ENCODE results near the gene ALPL.

ALPL gene

DNA sequence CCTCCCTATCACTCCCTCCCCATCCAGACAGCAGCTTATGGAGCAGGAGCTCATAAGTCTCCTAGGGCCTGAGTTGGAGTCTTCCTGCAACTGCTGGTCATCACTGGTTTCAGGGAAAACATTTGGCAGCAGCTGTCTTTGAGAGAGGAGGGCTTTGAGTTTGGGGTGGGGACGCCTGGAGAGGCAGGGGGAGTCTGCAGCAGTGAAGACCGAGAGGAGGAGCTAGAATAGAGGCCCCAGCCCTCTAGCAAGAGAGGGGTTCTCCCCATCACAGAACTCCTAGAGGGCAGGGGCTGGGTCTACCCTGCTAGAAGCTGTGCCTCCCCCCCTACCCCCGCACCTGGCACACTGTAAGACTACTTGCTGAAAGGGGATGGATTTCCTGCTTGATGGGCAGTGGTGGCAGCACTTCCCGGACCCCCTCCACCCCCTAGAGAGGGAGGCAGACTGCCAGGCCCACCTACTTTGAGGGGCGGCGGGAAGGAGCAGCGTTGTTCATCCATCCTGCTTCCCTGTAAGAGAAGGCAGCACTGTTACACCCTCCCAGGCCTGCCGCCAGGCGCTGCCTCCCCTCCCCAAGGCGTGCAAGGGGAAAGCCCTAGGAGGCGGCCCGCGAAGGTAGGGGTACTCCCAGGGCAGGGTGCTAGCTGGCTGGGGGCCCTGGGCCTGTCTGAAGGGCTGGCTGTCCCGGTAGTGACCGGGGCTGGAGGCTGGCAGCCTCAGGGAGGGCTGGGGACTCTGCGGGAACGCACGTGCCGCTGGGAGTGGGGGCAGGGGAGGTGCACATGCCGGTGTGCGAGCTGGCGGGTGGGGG lies 109.5 kb downstream of the ALPL start:
- Histone ChIP-seq H3K27ac (no peak overlapping the region), H3K4me1 (peaks cover 11 to 26% (median 19%) of the 10 kb centered on the region in 10 experiments), H3K4me3 (no peak overlapping the region), H4K20me1 (peaks cover 0 to 49% (median 0%) of the 10 kb centered on the region in 11 experiments; a peak in 6 of 22 replicates), H3K36me3 (no peaks in the 10 kb centered on the region), H3K27me3 (peaks cover 0 to 9% (median 0%) of the 10 kb centered on the region in 11 experiments; a peak in 1 of 22 replicates), H3K9ac (no peak overlapping the region), H3K9me3 (replicated peaks in 1 of 11) (no peaks in the 10 kb centered on the region), H3K4me2 (peak overlapping the region in 3 of 11 experiments; percentile 2 to 18 (median 15); a peak in 1 of 22 replicates)
- TF ChIP-seq Cebpa-rat (IDR thresholded peaks at IDR 0.05), result no peak

DNA sequence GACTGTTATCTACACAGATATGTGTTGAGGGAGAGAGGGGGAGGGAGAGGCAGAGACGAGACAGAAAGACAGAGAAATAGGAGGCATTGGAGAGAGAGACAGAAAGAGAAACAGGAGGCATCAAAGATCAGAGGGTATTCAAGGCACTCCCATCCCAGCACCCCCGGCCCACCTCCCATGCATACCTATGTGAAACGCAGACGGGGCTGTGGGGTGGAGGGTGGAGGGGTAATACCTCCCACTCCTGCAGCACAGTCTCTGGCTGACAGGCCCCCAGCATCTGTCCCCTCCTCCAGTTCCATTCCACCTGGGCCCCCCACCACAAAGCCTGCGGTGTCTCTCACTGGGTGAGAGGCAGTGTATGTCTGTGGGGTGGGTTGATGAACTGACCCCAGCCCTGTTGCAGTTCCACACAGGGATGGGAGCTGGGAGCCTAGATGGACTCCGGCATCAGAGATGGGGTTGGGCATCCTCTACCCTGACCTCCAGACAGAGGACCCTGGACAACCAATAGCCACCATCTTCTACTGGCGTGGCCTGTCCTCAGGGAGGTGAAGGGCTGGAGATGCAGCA lies 110.2 kb downstream of the ALPL start:
- Histone ChIP-seq H3K9ac (no peak overlapping the region), H3K9me3 (replicated peaks in 1 of 11) (no peaks in the 10 kb centered on the region), H3K4me1 (peaks cover 14 to 29% (median 19%) of the 10 kb centered on the region in 10 experiments), H3K36me3 (no peaks in the 10 kb centered on the region), H3K27ac (no peak overlapping the region), H3K4me2 (peak overlapping the region in 5 of 11 experiments; percentile 12 to 25 (median 20); a peak in 2 of 22 replicates), H4K20me1 (peaks cover 0 to 42% (median 0%) of the 10 kb centered on the region in 11 experiments; a peak in 6 of 22 replicates), H3K4me3 (no peak overlapping the region), H3K27me3 (peaks cover 0 to 9% (median 0%) of the 10 kb centered on the region in 11 experiments; a peak in 1 of 22 replicates)
- TF ChIP-seq Cebpa-rat (IDR thresholded peaks at IDR 0.05), result no peak

DNA sequence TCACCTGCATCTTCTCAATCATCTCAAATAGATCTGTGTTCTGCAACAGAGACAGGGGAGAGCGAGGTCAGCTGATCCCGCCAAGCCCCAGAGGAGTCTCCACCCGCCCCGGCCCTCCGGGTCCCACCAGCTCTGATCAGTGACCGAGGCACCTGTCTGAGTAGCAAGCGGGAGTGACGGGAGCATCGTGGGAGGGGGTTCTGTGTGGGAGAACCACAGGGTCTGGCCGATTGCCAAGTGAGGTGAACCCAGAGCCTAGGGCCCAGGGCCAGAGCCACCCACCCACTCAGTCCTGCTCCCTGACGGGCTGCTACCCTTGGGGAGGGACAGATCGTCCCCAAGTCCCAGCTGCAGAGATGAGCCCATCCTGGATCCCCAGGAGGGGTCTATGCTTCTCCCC lies 110.8 kb downstream of the ALPL start:
- Histone ChIP-seq H3K4me1 (peaks cover 14 to 29% (median 19%) of the 10 kb centered on the region in 10 experiments), H3K4me3 (no peak overlapping the region), H3K27ac (no peak overlapping the region), H3K36me3 (no peaks in the 10 kb centered on the region), H3K9ac (no peak overlapping the region), H4K20me1 (peaks cover 0 to 37% (median 0%) of the 10 kb centered on the region in 11 experiments; a peak in 6 of 22 replicates), H3K9me3 (replicated peaks in 1 of 11) (no peaks in the 10 kb centered on the region), H3K4me2 (peak overlapping the region in 5 of 11 experiments; percentile 4 to 25 (median 20); a peak in 3 of 22 replicates), H3K27me3 (peaks cover 0 to 9% (median 0%) of the 10 kb centered on the region in 11 experiments; a peak in 1 of 22 replicates)
- no peak for TF ChIP-seq Cebpa-rat (IDR thresholded peaks at IDR 0.05)

DNA sequence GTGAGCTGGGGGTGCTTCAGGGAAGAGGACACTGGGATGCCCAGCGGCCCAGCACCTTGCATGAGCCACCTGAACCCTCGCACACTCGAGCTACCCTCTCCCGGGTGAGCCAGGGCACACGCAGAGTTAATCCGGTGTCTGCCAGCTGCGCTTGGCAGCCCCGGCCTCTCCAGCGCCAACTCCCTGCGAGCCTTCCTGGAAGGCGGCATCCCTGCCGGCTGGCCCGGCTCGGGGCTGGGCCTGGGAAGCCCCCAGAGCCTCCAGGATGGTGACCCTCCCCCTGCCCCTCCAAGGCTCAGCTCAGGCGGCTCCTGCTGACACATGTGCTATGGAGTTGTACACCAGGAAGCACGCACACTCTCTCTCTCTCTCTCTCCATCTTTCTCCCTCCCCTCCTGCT lies 111.3 kb downstream of the ALPL start:
- no peak for TF ChIP-seq Cebpa-rat (IDR thresholded peaks at IDR 0.05)
- Histone ChIP-seq H3K9ac (no peak overlapping the region), H3K27ac (no peak overlapping the region), H4K20me1 (peaks cover 0 to 38% (median 0%) of the 10 kb centered on the region in 11 experiments; a peak in 6 of 22 replicates), H3K4me3 (no peak overlapping the region), H3K4me2 (peak overlapping the region in 5 of 11 experiments; percentile 4 to 25 (median 20); a peak in 3 of 22 replicates), H3K27me3 (peaks cover 0 to 9% (median 0%) of the 10 kb centered on the region in 11 experiments; a peak in 1 of 22 replicates), H3K36me3 (no peaks in the 10 kb centered on the region), H3K4me1 (peaks cover 14 to 29% (median 19%) of the 10 kb centered on the region in 10 experiments), H3K9me3 (replicated peaks in 1 of 11) (no peaks in the 10 kb centered on the region)

DNA sequence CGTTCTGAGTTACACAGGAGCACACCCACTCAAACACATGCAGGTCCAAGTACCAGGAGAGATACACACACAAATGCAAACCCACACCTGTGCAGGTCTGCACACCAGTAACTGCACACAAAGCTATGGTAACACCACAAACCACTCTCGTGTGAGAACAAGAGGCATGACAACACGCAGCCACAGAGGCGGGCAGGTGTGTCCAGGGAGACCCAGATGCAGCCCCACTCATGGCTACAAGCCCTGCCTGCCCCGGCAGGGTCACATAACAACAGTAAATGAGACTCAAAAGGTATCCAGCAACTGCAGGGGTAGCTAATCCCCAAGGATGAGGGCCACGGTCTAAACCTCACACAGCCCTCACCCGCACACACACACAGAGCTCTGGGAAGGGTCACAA lies 111.8 kb downstream of the ALPL start:
- peaks cover 14 to 29% (median 16%) of the 10 kb centered on the region in 10 experiments for H3K4me1 ChIP-seq
- H3K9ac ChIP-seq, result no peak overlapping the region
- TF ChIP-seq Cebpa-rat (IDR thresholded peaks at IDR 0.05), result no peak
- H3K27ac ChIP-seq, result no peak overlapping the region
- no peaks in the 10 kb centered on the region for H3K36me3 ChIP-seq
- no peak overlapping the region for H3K4me2 ChIP-seq
- peaks cover 0 to 44% (median 0%) of the 10 kb centered on the region in 11 experiments; a peak in 6 of 22 replicates for H4K20me1 ChIP-seq
- peaks cover 0 to 9% (median 0%) of the 10 kb centered on the region in 11 experiments; a peak in 1 of 22 replicates for H3K27me3 ChIP-seq
- H3K4me3 ChIP-seq, result no peak overlapping the region
- no peaks in the 10 kb centered on the region for H3K9me3 ChIP-seq (replicated peaks in 1 of 11)

DNA sequence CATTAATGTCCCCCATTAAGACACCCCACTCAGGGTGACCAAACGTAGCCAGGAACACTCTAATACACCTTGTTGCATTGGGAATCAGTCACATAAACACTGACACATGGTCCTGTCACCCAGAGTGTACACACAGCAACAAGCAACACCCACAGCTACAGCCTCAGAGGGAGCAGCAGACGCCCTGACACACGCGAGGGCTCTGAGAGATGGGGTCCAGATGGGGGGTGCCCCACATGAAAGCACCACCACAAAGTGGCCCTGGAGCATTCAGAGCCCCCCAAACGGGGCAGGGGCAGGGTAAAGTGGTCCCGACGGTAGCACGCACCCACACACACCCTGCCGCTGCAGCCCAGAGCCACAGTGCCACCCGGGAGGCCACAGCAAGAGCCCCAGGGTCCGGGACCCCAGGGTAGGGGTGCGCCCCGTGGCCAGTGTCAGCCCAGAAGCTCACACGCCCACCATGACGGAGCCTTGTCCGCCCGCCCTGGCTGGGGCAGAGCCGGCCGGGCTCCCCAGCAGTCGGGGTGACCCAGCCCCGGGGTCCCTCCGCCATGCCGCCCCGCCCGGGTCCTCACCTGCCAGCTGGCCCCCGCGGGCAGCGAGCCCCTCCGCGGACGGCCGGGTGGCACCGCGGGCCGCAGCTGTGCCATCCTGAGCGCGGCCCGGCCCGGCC lies 112.7 kb downstream of the ALPL start:
- Histone ChIP-seq H4K20me1 (peaks cover 0 to 40% (median 0%) of the 10 kb centered on the region in 11 experiments; a peak in 6 of 22 replicates), H3K4me2 (no peak overlapping the region), H3K4me1 (peaks cover 7 to 29% (median 15%) of the 10 kb centered on the region in 10 experiments), H3K27ac (no peak overlapping the region), H3K9me3 (replicated peaks in 1 of 11) (no peaks in the 10 kb centered on the region), H3K4me3 (no peak overlapping the region), H3K9ac (no peak overlapping the region), H3K27me3 (peaks cover 0 to 9% (median 0%) of the 10 kb centered on the region in 11 experiments; a peak in 1 of 22 replicates), H3K36me3 (no peaks in the 10 kb centered on the region)
- no peak for TF ChIP-seq Cebpa-rat (IDR thresholded peaks at IDR 0.05)

DNA sequence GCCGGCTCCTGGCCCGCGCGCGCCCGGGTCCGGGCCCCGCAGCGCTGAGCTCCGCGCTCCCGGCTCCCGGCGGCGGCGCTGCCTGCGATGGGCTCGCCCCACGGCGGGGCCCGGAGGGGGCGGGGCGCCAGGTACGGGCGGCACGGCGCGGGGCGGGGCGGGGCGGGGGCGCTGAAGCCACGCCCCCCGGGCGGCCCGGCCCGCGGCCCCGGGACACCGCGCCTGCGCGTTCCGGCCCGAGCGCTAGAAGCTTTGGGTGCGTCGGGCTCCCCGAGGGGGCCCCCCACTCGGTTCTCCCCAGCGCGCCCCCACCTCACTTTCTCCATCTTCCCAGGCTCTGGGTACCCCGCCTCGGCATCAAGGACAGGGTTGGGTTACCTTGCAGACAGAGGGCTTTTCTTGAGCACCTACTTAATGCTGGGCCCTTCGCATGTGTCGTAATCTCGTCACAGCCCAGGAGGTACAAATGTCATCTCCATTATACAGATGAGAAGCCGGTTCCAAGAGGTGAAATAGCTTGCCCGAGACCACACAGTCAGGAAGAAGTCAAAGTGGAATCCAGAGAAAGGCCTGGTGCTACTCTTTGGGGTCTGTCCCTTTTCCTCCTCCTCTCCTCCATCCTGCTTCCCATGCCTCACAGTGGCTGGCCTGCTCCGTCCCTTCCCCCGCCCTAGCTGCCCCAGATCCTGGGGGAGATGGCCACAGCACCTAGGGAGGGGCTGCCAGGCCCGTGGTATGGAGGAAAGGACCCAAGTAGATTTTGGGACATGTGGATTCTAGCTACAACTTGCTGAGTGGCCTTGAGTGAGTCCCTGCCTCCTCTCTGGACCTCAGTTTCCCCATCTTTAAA lies 113.5 kb downstream of the ALPL start:
- H3K4me2 ChIP-seq, result peak overlapping the region; percentile 15 to 64 (median 51); a peak in 21 of 22 replicates
- TF ChIP-seq Cebpa-rat (IDR thresholded peaks at IDR 0.05), result peak in 1 of 11 experiments; percentile 47; a peak in 1 of 22 replicates
- peaks cover 0 to 32% (median 0%) of the 10 kb centered on the region in 11 experiments; a peak in 6 of 22 replicates for H4K20me1 ChIP-seq
- H3K27ac ChIP-seq, result no peak overlapping the region
- peaks cover 7 to 29% (median 15%) of the 10 kb centered on the region in 10 experiments for H3K4me1 ChIP-seq
- peaks cover 0 to 9% (median 0%) of the 10 kb centered on the region in 11 experiments; a peak in 1 of 22 replicates for H3K27me3 ChIP-seq
- no peaks in the 10 kb centered on the region for H3K9me3 ChIP-seq (replicated peaks in 1 of 11)
- H3K9ac ChIP-seq, result peak overlapping the region in 3 of 11 experiments; percentile 12 to 25 (median 17); a peak in 2 of 22 replicates
- H3K36me3 ChIP-seq, result no peaks in the 10 kb centered on the region
- no peak overlapping the region for H3K4me3 ChIP-seq
